RWPE1 (cell line): ENCODE measurements around the gene CLCNKA.
A peak's percentile ranks its signal among the peaks of the same experiment; 100 is the strongest.

Source experiments
- CTCF ChIA-PET: fragments of 350-600 bp; sonication (Branson Sonifier 250); formaldehyde crosslinking; extraction: SDS; loops from one replicate; lab custom pipeline; 2021; lab: Yijun Ruan, JAX
- POLR2A ChIA-PET: fragments of 400-600 bp; formaldehyde crosslinking; extraction: SDS; loops from one replicate; lab custom pipeline; 2020; ENCODE audit warnings: antibody characterized with exemption; ENCODE audit not compliant: low non-redundant PET; lab: Yijun Ruan, JAX
- DNase-seq: peaks from one replicate; pipeline ENCODE4 v3.0.0; 2012; ENCODE audit warnings: low spot score
- H3K27ac ChIP-seq: fragments of 450-650 bp; 2 replicates; pipeline ENCODE4 v1.5.1; 2017
- TF ChIP-seq, protein P1 (sequence below): fragments of 450-650 bp; conservative IDR thresholded peaks from 2 replicates; pipeline ENCODE4 v1.5.1; 2017; ENCODE audit warnings: low read depth, mild to moderate bottlenecking

The CLCNKA gene

DNA sequence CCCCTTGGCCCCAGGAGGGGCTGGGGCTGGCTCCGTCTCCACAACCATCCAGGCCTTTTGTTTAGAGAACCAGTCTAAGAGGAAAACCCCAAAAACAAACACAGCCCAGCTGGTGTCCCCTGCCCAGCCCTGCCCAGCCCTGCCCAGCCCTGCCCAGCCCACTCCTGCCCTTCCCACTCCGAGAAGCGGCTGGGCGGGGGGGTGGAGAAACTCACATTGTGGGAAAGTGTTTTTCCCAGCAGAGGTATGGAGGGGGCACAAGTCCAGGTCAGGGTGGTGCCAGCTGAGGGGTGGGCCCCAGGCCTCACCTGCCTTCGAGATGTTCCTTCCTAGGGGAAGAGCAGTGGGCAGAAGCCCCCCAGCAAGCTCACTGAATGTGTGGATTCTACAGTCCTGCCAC lies 61.6 kb downstream of the CLCNKA start:
- TF ChIP-seq, protein P1, sequence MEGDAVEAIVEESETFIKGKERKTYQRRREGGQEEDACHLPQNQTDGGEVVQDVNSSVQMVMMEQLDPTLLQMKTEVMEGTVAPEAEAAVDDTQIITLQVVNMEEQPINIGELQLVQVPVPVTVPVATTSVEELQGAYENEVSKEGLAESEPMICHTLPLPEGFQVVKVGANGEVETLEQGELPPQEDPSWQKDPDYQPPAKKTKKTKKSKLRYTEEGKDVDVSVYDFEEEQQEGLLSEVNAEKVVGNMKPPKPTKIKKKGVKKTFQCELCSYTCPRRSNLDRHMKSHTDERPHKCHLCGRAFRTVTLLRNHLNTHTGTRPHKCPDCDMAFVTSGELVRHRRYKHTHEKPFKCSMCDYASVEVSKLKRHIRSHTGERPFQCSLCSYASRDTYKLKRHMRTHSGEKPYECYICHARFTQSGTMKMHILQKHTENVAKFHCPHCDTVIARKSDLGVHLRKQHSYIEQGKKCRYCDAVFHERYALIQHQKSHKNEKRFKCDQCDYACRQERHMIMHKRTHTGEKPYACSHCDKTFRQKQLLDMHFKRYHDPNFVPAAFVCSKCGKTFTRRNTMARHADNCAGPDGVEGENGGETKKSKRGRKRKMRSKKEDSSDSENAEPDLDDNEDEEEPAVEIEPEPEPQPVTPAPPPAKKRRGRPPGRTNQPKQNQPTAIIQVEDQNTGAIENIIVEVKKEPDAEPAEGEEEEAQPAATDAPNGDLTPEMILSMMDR, result no peak

More for the DNA sequence above, 61.6 kb downstream of the CLCNKA start:
- no peak for DNase-seq
- ChIA-PET CTCF (interaction anchor here (0.6 to 2.7 kb wide), 5 partner anchors 37 to 280 kb away, joined by 3 to 17 read pairs (median 11); partner anchors contain the start of gene EPHA2), POLR2A (interaction anchor here (0.5 kb wide), 1 partner anchor 99 kb away, joined by 3 read pairs; no protein-coding TSS in a partner anchor)
- peak overlapping the region; percentile 59 for H3K27ac ChIP-seq
